Activated T-cell treated with anti-CD3 and anti-CD28 coated beads for 1 hour (primary cell): ENCODE data around the gene CORIN.
"Not testable (repeated sequence)": the region's sequence is repeated elsewhere in the genome, so short reads cannot be mapped to it uniquely, and the experiment has no call there.

Experiments used
- DNase-seq: peaks from one replicate; pipeline ENCODE4 v3.0.0-alpha.2; 2020; ENCODE audit warnings: low read depth

The CORIN gene

DNA sequence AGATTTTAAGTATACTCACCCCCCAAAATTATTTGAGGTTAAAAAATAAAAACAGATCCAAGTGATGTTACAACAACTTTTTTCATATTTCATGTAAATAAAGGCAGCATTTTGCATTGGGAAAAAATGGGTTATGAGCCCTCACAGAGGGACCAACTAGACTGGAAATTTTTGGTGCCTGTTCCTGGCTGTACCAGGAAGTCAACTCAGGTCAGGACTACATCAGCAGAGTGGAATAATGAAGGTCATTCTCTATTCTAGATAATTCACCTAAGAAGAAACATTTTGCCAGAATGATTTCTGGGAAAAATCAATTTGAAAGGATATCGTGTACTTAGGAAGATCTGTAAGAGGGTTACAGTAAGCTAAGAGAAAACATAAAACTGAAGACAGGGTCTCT lies 66.8 kb downstream of the CORIN start:
- no peak for DNase-seq

DNA sequence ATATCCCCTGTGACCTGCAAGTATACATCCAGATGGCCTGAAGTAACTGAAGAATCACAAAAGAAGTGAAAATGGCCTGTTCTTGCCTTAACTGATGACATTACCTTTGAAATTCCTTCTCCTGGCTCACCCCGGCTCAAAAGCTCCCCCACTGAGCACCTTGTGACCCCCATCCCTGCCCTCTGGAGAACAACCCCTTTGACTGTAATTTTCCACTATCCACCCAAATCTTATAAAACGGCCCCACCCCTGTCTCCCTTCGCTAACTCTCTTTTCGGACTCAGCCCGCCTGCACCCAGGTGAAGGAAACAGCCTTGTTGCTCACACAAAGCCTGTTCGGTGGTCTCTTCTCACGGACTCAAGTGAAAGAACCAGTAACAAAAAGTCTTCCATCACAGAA lies 69.9 kb downstream of the CORIN start:
- DNase-seq: not testable (repeated sequence)

DNA sequence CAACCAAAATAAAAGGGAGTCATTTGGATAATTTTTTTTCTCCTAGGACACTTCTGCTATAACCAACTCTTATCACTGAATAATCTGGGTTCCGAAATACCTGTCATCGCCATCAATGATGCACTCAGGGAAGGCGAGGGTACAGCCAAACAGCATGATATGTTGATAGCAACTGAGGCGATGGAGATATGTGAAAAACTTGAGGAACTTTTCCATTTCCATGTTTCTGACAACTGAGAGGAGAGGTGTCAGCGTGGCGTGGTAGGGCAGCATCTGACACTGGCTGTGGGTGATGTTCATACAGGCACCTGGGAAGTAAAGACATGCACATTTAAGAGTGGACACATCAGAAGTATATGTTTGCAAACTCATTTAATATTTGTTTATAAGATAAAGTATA lies 74.6 kb downstream of the CORIN start:
- DNase-seq: no peak

DNA sequence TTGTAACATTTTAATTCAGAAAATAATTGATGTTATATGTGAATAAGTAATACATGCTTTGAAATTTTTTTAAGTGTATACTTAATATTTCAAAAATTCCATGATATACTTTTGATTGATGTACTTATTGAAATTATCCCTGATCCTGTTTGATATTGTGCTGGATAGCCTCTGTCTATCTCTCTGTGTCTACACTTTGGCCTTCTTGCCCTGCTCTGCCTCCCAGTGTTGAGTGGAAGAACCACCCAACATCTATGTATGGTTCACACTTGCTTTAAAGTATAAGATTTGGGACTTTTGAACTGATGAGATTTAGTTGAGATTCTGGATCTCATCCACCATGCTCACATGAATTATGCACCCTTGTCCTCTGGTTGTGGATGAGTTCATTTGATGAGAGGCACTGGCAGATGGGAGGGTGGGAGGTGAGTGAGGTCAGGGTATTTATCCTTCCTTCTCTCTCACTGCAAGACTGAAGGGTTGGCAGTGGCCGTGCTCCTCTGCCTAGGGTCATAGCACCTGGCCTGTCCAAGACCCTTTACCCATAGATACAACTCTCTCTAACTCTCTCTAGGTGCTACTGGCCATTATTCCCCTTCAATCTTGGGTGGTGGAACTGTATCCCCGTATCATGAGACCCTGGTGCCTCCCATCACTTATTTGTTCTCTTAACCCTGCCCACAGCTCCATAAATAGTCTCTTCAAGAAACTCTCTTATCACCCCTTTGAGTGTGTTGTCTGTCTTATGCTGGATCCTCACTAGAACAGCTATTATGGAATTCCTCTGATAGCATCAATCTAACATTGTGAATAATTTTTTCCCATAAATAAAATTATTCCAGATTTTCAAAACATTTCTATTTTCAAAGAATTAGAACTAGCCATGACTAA lies 75.2 kb downstream of the CORIN start:
- no peak for DNase-seq

DNA sequence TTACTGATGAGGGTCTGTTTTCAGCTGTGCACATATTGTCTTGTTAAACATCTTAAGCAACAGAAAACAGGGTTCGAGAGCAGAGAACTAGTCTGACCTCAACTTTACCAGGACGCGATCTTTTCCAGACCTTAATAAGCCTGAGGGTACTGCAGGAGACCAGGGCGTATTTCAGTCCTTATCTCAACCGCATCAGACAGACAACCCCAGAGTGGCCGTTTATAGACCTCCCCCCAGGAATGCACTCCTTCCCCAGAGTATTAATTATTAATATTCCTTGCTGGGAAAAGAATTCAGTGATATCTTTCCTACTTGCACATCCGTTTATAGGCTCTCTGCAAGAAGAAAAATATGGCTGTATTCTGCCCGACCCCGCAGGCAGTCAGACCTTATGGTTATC lies 84.6 kb downstream of the CORIN start:
- DNase-seq: not testable (repeated sequence)

DNA sequence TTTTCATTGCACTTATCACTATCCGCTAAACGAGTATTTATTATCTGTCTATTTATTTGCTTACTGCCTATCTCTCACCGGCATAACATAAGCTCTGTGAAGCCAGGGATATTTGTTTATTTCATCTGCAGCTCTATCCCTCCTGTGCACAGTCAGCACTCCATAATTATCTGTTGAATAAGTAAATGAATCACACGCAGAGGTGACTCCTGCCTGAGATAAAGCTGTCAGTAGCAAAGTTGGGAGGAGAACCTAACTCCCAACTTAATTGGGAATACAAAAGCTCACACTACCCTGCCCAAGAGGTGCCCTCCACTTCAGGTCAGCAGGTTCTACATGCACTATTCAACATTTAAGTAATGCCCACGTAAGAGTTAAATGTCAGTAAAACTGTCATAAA lies 85.7 kb downstream of the CORIN start:
- DNase-seq: no peak

DNA sequence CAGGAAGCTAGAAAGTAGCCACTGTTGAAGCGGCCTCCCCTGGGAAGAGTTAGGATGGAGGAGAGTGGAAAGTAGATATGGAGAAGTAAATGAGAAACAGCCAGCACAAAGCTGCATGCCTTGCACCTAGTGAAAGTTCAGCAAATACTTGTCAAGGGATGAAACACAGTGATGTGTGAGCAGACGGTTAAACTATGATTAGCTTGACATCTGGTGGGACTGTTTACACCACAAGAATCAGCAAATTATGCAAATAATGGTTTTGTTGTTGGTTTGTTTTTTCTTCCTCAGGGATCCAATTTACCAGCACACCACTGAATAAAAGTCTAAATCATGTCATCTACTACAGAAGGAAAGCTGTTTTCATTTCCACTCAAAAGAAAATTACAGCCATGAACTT lies 87.1 kb downstream of the CORIN start:
- DNase-seq: no peak

DNA sequence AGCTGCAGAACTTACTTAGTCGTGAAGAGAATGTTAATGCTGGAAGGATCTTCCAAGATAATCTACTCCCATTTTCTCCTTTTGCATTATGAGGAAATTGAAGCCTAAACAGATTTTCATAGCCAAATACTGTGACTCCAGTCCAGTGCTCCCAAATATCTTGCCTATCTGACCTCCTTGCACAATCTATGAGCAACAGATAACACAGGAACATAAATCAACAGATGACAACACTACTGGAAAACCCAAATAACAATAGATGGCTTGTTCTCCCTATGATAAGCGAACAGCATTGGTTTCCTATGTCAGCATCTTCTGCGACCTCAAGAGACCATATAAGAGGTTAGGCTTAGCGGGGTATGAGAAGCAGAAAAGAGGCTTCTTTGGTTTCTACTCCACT lies 88.0 kb downstream of the CORIN start:
- DNase-seq: no peak

DNA sequence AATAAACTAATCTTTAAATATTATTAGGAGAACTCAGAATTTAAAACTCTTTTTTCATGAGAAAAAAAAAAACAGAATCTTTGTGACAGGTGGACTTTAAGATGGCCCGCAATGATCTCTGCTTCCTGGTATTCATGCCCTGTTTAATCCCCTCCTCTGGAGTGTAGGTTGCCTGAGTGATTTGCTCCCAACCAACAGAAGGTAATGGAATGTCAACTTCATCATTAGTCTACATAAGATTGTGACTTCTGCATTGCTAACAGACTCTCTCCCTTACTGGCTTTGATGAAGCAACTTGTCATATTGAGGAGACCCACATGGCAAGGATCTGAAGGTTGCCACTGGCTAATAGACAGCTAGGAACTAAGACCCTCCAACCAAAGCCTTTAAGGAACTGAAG lies 88.8 kb downstream of the CORIN start:
- no peak for DNase-seq

DNA sequence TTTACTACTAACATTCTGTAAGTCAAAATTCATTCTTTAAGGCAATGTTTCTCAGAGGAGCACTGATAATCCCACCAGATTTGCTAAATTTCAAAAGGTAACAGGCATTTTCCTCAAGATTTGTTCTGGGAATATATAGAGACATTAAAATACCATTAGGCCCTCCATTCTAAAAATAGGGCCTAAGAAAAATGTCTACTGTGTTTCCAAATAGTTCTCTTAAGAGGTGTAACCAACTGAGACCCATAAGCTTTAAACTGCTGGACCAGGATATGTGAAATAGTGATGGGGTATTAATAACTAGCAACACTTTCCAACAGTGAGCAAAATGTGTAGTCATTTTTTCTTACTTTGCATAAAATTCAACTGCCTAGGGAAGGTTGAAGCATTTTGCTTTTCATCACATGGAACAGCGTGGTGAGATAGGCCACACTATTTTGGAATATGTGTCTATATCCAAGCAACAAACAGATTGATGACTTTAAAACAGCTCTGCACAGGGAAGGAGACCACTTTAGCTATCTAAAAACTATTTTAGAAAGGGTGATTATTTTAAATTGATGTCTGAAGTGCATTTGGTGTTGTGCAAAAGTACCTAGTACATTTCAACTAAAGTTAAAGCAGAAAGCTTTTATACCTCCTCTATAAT lies 89.9 kb downstream of the CORIN start:
- DNase-seq: no peak

DNA sequence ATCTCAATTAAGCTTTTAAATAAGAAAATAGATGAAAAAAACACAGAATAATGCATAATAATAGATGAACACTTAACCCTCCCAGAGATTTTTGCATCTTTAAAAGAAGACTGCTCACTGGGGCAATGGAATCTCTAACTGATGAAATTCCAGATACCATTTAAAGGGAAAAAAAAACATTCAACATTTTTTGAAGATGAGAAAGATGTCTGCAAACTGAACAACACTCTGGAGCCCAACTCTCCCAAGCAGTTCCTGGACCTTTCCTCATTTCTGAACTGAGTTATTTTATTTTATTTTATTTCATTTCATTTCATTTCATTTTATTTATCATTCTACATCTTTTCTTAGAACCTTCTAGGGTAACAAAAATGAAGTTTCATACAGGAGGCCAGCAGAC lies 90.7 kb downstream of the CORIN start:
- DNase-seq: no peak

DNA sequence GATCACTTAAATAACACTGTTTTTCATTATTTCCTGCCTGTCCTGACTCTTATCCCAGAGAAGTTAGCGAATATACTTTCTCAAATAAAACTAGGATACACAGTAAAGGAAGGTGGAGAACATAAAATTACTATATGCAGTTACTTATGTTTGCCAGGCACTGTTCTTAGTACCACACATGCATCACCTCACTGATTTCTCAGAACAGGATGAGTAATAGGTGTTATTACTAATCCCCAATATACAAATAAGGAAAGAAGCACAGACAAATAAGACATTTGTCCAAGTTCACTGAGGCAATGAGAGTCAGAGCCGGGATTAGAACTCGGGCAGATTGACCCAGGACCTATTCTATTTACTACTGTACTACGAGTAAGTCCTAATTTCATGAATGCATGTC lies 91.7 kb downstream of the CORIN start:
- no peak for DNase-seq

DNA sequence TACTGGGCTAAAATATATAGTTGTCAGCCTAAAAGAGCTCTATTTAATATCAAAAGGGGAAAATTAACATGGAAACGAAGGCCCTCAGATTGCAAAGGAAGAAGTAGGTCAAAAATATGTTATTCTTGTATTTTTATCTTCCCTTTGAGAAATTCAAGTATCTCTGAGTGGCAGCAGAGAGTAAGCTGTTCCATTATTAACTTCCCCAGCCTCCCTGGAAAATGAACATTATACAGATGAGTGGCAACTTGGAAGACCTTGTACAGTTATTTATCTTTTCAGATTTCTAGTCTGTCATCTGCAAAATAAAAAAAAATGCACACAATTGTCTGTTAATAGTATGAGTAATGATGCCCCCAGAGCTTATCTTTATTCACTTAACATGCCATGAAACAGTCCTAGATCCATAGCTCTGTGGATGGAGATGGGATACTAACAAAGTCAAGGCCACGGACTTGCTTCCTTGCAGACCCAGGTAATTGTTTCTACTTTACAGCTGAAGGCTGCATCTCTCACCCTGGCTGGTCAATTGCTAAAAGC lies 93.0 kb downstream of the CORIN start:
- no peak for DNase-seq

DNA sequence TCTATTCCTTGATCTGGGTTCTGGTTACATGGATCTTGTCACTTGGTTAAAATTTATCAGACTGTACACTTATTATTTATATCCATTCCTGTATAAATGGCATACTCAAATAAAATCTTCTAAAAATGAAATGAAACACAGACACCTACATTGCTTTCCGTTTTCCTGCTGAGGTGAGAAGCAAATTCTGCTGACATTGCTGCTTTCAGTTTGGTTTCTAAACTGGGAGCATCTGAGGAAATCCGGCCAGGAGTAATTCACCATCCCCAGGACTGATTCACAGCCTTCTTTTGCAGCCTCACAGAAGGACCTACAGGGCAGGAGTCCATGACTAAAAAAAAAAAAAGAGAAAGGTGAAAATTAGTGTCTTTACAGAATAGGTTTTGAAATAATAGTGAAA lies 93.6 kb downstream of the CORIN start:
- no peak for DNase-seq

DNA sequence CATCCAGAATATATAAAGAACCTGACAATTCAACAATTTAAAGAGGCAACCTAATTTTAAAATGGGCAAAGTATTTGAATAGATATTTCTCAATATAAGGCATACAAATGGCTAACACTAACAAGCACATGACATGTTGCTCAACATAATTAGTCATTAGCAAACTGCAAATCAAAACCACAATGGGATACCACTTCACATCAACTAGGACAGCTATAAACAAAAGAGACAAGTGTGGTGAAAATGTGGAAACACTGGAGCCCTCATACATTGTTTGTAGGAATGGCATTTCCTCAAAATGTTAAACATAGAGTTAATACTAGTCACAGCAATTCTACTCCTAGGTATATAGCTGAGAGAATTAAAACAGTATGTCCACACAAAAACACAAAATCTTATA lies 96.7 kb downstream of the CORIN start:
- no peak for DNase-seq

DNA sequence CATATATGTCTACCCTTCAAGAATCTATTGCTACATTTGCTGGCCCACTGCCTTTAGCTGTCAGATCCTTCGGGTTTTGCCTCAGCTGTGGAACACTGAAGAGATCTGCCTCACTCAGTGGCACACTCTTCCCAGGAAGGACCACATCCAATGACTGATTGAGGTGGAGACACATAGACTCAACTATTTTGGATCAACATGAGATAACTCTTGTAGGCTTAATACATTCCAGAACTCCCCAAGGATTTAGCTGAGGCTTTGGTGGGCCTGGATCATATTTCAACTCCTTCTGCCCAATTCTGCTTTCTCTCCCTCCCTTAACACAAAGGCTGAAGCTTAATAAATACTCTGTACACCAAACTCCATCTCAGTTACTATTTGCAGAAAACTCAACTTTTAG lies 100.5 kb downstream of the CORIN start:
- DNase-seq: no peak

DNA sequence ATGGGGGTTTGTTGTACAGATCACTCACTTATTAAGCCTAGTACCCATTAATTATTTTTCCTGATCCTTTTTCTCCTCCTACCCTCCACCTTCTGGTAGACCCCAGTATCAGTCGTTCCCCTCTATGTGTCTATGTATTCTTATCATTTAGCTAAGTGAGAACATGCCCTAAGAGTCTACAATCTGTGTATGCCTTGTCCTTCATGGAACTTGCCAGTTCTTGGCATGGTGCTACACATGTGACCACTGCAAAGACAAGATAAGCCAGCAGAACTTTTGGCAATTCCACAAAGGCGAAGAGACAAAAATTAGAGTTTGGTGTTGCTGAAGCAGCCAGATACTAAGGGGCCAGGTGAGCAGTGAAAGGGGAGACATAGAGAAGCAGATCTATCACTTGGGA lies 101.3 kb downstream of the CORIN start:
- no peak for DNase-seq

DNA sequence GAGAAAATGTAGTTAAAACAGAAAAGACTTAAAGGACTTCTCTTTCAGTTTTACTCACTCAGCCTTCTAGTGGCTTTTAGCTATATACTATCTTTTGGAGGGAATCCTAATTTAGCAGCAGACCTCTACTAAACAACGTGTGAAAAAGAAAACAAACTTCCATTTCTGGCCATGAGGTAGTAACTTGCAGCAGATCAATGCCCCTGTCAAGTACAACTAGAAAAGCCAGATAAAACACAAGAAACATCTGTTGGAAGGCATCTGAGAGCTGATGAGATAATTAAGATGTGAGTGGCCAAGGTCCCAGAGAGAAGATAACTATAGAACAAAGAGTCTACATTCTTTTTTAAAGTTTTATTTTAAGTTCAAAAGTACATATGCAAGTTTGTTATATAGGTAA lies 101.7 kb downstream of the CORIN start:
- no peak for DNase-seq

DNA sequence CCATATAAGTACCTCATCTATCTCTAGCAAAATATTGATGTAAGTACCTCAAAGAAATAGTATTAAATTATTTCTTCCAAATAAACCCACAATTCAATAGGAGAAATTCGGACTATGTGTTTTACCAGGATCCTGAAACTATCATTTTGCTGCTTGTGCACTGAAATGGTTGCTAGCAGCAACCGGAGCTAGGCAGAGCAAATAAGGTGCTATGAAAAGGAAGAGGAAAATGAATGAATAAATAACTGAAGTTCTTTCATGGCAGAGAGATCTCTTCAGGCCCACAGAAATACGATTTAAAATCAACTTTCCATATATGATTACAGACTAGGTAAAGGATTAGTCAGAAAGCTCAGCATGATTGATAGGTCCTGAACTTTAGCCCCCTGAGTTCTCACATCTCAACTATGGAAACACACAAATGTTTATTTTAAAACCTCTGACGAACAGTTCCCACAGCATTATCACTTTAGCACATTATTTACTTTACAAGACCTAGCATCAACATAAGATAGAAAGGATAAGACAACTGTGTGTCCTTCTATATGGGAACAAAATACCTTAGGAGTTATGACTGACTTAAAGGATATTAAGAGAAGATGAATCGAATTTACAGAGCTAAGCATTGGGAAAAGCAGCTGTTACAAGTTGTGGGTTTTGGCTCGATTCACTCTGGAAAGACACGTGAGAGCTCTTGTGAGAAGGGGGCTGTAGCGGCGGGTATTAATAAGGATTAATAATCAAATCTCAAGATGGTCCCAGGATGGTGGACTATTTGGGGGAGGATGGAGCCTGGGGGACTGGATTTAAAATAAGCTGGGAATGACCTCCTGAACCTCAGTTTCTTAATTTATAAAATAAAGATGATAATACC lies 104.3 kb downstream of the CORIN start:
- no peak for DNase-seq

DNA sequence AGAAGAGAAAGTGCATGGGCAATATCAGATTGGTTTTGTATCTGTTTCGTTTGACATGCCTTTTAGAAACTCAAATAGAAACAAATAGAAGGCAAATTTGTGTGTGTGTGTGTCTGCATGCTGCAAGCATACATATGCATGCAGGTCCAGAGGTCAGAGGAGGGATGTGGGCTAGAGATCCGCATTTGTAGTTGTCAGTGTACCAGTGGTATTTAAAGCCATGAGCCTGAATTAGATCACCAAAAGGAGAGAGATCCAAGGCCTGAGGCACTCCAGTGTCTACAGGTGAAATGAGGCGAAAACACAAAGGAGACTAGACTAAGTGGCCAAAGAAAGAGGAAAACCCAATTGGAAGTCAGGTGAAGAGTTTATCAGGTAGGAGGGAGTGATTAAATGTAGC lies 106.7 kb downstream of the CORIN start:
- no peak for DNase-seq

DNA sequence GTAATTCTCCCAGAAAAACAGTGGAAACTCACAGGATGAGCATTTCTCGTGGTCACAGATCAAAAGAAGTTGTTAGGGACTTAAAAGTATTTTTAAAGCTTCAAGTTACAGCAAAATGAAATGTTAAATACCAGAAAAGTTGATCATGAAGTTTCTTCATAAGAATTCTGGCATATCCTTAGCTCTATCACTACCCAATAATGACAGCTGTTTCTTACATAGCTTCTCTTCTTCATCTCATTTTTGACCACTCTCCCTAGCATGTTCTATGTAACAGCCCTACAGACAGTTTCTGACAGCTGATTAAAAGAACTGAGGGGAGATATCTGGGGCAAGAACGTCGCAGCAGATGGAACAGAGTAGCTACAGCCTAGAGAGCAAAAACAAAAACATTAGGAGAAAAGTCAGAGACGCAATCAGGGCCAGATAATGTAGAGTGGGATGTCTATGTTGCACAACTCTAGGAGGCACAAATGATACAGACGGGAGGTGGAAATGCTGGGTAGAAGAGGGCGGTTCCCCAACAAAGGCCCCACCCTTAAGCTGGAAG lies 108.7 kb downstream of the CORIN start:
- DNase-seq: no peak

DNA sequence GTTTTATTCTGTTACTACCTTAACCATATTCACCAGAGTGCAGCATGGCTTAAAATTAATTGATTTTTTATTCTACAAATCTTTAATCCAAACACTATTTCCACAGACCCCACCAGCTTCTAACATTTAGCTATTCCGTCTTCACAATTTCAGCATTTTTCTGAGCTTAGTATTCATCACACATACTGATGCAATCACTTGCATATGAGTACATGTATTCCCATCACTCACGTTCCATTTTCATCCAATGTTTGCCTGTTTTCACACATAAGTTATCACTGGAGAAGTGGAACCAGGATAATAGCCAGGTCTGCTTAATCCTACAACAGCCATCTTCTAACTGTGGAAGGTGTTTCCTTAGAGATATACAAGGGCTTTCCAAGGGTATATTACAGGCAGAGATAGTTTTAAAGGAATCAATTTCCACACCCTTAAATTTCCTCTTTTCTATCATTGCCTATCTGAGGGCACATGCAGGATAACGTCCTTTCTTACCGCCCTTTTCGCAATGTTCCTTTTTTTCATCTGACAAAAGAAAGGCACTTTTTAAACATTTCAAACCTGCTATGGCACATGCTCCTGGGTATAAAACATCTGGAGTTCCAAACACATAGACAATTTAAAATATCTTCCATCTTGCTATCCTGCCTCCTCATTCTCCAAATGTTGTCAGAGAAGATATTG lies 115.8 kb downstream of the CORIN start:
- no peak for DNase-seq
